HG03571 (cell line): ENCODE data around the gene CBX6.

Experiments
- ATAC-seq: cut with Tn5 transposase; IDR thresholded peaks from one replicate; pipeline ENCODE4 v1.9.1; 2021; ENCODE audit not compliant: unreplicated experiment

Gene CBX6

DNA sequence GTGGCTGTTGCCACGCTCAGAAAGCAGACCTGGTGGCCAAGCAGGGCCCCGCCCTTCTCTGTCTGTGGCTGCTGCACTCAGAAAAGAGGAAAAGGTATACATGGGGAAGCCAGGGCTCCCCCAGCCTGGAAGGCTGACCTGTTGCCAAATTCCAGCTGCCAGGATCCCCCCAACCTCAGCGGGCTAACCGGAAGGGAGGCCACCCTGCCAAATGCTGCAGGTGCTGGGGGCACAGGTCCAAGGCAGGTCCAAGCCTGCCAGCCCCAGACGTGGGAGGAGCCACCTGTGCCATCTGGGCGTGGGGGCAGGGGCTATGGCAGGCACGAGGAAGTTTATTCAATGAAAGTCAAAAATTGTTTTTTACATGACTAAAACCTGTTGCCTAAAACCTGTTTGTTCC, 30.8 kb downstream of the CBX6 start:
- no peak for ATAC-seq

DNA sequence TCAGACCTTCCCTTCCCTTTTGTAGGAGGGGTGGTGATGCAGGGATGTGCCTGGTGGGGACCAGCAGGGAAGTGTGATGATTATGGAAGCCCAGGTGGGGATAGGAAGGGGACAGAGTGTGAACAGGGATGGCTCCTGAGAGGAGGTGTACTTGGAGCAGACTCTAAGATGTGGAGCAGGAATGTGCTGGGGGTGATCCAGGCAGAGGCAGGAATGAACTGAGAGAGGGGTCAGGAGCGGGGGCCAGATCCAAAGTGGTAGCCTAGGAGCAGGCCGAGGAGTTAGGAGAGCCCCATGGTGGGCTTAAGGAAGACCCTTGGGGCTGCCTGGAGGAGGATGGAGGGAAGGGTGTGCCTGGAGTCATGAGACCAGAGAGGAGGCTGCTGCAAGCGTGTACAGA, 31.9 kb downstream of the CBX6 start:
- no peak for ATAC-seq

DNA sequence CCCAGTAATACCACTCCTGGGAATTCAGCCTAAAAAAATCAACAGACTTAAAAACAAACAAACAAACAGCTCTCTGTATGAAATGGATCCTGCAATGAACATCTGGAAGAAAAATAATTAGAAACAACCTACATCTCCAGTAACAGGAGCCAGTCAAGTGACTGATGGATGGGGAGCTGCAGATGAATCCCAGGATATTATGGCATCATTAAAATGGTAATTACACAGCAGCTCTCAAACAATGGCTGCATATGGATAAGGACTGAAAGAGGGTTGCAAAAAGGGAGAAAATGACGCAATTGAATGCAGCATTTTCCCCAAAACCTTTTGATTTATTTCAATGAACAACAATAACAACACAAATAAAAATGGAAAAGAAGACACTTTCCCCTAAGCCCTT, 32.3 kb downstream of the CBX6 start:
- ATAC-seq = no peak

DNA sequence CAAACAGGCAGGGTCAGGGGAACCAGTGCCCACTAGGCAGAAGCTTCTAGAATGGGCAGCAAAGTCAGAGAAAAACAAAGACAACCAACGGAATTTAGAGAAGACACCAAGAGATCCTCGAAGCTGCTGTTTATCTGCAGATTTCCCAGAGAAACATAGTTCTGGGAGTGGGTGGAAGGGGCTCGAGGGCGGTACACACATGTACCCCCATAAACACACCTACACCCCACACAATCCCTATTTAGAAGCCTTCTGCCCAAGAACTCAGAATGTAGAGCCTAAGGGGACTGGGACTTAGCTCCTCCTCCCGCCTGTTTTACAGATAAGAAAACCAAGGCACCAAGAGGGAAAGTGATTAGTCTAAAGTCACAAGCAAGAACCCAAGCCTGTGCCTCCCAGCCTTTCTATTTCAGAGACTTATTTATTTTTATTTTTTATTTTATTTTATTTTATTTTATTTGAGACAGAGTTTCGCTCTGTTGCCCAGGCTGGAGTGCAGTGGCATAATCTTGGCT, 34.5 kb downstream of the CBX6 start:
- ATAC-seq = no peak

DNA sequence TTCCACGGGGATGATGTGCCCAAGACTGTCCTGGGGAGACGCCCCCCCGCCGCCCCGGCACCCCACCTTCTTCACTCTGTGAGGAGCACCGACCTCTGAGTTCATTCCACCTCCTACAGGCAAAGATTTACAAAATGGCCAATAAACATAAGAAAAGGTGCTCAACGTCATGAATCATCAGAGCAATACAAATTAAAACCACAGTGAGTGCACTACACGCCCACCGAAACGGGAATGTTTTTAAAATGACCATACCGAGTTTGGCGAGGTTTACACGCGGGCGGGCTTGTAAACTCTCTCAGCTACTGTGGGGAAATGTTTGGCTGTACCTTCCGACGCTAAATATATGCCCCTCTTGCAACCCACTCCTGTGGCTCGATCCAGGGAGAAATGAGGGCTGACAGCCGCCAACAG, 36.1 kb downstream of the CBX6 start:
- no peak for ATAC-seq

DNA sequence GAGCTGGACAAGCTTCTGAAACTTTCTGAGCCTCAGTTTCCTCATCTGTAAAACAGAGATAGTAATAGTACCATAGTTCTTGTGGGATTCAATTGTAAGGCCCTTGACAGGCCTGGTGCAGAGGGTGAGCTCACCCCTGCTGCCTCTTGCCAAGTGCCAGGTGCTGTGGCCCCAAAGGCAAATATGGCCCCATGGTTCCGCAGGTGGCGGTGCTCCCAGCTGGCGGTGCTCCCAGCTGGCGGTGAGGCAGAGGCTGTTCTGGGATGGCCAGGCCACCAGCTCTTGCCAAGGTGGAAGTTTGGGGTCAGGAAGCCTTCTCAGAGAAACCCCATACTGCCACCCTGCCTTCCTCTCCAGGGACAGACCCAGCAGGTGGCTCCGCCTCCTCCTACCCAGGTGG, 37.0 kb downstream of the CBX6 start:
- no peak for ATAC-seq

DNA sequence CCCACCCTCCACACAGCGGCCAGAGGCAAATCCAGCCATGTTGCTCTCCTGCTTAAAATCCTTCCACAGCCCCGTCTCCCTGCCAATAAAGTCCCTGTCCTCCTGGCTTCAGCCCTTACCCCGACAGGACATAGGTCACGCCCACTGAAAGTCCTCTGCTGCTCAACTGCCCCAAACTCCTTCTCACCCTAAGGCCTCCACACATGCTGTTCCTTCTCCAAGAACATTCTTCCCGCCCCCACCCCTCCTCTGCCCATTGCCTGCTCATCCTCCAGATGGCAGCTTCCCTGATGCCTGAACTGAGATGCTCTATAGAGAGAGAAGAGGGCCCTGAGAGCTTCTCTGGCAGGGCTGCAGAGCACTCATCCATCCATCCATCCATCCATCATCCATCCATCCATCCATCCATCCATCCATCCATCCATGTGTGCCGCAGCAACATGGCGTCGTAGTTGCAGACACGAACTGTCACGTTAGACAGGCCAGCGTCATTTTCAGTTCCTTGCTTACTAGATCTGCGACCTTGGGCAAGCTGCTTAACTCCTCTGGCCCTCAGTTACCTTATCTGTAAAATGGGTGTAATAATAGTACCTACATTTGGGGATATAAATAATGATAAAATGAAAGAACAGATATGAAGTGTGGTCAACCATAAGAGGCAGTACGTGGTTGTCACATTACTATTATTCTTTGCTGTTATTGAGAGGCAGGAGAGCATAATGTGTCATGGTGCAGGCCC, 37.6 kb downstream of the CBX6 start:
- no peak for ATAC-seq

DNA sequence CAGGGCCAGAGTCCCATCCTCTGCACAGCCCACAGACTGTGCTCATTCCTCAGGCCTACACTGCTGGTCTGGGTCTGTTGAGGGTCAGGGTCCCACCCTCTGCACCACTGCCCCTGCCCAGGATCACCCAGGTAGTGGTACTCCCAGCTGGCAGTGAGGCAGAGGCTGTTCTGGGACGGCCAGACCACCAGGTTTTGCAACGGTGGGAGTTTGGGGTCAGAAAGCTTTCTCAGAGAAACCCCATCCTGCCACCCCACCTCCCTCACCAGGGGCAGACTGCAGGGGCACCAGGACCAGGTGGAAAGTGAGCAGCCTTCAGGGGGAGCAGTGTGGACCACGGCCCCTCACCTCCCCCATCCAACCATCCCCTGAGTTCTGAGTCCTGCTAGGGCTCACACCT, 39.0 kb downstream of the CBX6 start:
- no peak for ATAC-seq

DNA sequence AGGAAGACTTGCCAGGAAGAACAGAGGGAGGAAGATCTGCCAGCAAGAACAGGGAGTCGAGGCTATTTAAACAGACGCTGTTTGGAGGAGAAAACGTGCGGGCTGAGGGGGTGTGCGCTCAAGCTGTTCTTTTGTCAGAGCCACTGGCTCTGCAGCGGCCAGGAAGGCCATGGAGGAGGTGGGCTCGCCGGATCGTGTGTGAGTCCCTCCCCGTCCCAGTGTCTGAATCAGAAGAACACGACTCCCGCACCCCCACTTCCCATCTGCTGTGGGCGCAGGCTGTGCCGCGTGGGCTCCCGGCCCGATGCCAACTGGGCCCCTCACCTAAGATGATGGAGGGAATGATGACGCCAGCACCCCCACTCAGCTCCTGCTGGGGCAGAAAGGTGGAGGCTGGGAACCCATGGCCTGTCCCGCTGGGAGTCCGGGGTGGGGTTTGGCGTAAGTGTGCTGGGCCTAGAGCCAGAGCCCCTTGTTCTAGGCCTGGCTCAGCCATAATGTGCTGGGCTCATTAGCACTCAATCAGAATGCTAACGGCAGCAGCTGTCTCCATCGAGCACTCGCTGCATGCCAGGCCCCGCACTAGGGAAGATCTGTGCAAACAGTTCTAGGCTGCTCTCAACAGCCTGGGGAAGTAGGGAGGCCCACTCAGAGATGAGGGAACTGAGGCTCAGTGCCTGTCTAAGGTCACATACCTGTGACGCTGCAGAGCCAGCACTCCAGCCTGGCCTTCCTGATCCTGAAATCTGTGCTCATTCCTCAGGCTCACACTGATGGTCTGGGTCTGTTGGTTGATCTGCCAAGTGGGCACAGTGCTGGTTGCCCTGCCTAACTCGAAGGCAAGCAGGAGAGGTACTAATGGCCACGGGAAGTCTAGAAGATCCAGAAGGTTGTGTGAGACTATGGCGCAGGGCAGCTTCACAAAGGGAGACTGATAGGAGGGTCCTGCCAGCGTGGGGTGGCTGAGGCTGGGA, 39.7 kb downstream of the CBX6 start:
- no peak for ATAC-seq

DNA sequence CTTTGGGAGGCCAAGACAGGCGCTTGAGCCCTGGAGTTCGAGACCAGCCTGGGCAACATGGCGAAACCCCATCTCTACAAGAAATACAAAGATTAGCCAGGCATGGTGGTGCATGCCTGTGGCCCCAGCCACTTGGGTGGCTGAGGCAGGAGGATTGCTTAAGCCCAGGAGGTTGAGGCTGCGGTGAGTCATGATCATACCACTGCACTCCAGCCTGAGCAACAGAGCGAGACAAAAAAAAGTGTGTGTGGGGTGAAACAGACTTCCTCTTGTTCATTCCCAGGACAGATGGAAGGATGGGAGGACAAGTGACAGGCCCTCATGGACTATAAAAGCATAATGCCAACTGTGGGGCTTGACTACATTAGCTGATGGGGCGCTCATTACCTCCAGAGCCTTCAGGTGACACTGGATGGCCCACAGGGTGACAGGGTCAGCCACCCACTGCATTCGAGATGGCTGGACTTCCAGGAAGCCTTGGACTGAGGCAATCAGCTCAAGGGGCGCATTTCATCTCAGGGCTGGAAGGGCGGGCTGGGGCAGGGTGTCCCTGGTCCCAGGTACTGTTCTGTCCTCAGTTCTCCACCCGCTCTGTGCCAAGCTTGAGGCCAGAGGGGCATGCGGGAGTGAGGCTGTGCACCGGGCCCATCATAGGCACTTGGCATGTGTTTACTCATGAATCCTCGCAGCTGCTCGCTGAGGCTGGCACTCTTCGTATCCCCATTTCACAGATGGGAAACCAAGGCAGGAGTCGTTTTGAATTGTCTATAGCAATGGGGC, 40.7 kb downstream of the CBX6 start:
- ATAC-seq = no peak

DNA sequence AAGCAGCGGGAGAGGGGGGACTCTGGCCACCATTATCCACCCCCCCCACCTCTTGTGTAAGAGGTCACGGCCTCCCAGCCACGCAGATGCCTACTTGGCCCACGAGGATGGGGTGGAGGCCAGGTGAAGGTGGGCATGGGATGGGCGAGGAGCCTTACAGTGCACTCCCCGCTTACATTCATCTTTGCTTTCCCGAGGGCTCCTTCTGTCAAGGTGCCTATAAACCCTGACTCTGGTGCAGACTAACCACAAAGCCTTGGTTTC, 41.2 kb downstream of the CBX6 start:
- no peak for ATAC-seq

DNA sequence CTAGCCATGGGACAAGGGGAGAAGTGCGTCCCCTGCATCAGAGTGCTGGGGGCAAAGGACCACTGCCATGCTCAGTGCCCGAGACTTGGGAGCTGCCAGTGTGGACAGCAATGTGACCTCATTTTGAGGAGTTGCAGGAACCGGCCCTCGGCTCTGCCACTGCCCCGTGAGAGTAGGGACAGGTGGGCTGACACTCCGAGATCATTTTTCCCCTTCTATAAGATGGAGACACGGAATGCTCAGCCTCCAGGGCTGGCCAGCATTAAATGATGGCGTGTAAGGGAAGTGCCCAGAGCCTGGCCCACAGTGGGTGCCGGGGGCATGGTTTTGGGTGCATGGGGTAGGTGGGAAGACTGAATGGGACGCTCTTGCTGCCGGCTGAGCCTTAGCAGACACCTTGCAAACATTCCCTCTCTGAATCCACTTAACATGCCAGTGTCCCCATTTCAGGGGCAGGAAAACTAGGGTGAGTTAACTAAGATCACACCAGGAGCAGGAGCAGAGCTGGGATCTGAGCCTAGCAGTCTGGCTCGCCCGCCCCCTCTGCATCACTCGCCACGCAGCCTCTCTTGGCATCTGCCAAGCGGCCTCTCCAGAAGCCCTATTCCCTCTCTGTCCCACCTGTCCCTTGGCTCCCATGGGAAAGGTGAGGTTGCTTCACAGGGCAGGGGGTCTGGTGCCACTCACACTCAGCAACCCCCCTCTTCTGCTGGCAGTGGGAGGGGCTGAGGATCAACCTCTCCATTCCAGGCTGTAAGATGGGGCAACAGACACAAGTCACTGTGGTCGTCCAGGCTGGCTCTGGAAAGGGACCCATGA, 41.8 kb downstream of the CBX6 start:
- ATAC-seq = no peak

DNA sequence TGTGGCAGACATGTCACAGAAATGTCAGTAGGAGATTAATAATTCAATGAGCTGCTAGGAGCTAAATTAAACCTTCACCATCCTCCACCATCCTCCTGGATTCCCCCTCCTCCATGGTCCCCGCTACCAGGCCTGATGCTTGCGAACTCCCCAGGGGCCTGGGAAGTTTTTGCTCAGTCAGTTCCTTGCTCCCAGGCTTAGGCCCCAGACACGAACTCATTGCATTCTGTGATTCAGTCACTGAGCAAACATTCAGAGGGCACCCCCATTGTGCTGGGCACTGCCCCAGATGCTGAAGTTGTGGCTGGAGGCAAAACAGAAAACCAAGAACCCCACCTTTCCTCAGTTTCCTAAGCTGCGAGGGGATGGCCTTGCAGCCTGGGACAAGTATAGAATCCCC, 42.5 kb downstream of the CBX6 start:
- ATAC-seq = no peak

DNA sequence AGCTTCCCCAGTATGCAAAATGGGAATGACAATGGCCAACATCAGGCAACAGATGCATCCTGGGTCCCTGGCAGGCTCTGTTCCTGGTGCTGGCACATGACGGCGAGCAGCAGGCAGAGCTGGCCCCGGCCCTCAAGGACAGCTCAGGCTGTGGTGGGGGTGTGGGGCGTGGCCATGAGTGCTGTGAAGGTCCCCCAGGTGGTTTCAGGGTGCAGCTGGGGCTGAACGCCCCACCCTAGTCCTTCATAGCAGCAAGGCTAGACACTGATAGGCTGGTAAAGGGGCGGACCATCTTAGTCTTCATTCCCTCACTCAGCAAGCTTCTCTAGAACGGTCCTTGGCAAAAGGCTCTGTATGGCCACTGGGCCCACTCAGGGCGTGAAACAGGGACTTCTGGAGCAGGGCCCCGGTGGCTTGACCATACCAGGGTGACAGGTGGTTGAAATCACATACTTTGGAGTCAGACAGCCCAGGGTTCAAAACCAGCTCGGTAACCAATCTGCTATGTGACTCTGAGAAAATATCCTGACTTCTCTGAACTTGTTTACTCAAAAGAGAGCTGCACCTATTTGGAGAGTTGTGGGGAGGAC, 43.3 kb downstream of the CBX6 start:
- no peak for ATAC-seq

DNA sequence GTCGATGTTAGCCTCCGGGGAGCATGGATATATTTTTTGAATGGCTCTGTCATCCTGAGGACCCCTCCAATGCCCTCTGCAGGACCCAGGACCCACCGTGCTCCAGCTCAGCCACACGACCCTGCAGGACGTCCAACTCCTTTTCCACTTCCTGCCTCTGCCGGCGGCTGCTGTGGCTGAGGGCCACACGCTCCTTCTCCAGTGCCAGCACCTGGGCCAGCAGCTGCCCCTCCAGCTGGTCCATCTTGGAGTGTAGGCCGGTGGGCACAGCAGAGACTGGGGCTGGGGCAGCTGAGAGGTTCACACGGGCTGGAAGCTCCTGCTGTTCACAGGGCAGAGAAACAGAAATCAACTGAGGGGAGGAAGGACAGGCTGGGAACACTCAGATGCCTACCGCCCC, 43.8 kb downstream of the CBX6 start:
- ATAC-seq = no peak

DNA sequence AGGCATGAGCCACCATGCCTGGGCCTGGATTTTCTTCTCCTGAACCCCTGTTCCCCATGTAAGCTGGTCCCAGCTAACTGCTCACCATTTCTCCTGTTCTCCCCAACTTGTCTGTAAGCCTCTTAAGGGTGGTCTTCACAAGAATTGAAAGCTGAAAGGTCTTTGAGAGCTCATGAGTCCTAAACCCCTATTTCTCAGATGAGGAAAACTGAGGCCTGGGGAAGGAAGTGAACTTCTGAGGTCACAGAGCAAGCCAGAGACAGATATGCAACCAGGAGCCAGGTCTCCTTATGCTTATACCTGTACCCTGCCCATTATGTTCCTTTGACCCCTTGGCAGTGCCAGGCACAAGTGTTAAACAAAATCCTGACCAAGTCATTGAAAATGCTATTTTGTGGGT, 44.5 kb downstream of the CBX6 start:
- no peak for ATAC-seq

DNA sequence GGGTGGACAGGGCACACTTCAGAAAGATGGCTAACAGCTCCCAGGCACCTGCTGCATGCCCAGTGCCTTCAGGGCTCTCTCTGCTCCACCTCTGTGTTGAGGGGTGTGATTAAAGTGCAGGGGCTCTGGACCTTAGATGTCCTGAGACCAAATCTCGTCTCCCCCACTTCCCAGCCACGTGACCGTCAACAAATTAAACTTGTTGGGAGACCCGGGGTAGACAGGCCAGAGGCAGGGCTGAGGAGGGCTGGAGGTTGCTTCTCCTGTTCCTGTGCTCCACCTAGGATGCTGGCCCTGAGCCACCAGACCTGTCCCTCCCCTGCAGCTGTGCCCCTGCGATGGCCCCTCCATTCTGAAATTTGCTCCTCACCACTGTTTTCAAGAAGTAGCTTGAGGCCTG, 45.2 kb downstream of the CBX6 start:
- no peak for ATAC-seq

DNA sequence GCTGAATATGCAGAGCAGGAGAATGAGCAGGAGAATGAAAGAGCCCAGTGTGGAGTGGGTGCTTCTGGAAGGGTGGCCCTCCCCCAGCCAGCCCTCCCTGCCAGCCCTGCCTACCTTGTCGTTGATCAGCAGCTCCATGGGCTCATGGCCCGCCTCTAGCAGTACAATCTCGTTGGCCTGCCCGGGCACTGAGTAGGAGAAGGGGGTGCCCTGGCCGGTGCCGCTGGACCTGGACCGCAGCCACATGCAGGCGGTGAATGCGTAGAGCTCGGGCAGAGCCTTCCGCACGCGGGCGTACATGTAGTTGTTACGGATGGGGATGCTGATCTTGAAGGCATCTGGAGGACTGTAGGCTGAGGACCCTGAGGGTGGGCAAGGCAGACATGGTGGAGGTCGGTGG, 45.6 kb downstream of the CBX6 start:
- ATAC-seq = no peak

DNA sequence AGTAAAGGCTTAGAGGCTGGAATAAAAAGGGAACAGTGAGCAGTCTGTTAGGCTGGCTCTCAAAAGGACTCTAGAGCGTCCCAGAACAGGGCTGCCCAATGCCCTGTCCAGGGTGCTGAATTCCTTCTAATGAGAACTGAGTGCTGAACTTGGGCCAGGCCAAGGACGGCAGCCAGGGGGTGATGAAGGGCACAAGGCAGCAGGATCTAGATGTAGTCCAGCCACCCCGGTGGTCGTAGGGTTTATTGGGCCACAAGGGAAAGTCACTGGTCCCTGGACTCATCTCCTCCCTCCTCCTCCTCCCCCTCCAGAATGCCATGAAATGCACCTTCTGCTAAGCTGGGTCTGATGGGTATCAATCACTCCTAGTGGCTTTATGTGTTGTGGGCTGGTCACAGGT, 47.4 kb downstream of the CBX6 start:
- ATAC-seq = no peak

DNA sequence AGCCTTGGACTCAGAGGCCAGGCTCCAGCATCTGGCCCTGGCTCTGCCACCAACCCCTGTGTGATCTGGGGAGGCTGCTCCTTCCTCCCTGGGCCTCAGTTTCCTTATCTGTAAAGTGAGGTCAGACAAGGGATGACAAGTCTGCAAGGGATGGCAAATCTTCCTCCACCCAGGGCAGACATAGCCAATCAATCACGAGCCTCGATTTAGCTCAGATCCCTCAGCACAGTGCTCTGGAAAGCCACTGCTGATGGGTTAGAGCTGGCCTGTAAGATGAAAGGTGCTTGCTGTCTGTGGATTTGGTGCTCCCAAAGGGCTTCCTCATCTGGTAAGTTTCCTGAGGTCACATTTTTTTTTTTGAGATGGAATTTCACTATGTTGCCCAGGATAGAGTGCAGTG, 48.4 kb downstream of the CBX6 start:
- no peak for ATAC-seq
